Measurements from ENCODE around the gene HIRA. TPM values are rescaled to one million over a fixed set of nuclear protein-coding genes. Genes with fewer than 3 reads are reported as not detected.

Gene HIRA
- polyA plus RNA-seq, 2 of the 4 experiments (the other 2 are of a cell fraction): 12.3 to 16.6 TPM

DNA sequence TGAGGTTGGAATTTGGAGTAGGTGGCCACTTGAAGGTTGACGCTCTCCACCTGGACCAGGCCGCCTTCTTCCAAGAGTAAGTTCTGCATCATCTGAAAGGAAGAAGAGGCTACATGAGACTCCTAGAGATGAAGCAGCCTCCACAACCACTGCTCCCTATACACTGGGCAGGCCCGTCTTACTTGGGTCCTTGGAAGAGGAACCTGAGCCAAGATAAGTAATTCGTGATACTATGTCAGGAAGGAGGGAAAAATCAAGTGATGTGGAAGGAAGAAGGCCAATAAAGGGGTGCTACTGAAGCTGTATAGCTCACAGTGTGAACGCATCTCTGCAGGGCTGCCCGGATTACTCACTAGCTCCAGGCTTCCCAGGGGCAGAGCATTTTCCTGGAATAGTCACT is 36.4 kb upstream of the HIRA start:
- ATAC-seq (no peak), FAIRE-seq (no peak), DNase-seq (ENCODE audit: low read depth in 1 of 2, low spot score in 1 of 2) (no peak)
- 96% methylated on average over 6 of the region's 6 CpGs for WGBS (ENCODE audit: missing lambda C conversion rate)
- Histone ChIP-seq H3K4me1 (no peaks in the 10 kb centered on the region), H3K27ac (no peak overlapping the region), H3K9me3 (no peaks in the 10 kb centered on the region), H3K4me3 (no peak overlapping the region), H3K4me2 (no peak overlapping the region)
- no peak for TF ChIP-seq MAFK (IDR thresholded peaks at IDR 0.05; ENCODE audit: partially characterized antibody)
- no peak for TF ChIP-seq GATA3 (IDR thresholded peaks at IDR 0.05; ENCODE audit: borderline replicate concordance)
- no peak for TF ChIP-seq EHF (CRISPR knock-in tag; IDR thresholded peaks at IDR 0.05)
- no peak for TF ChIP-seq RAD21 (conservative IDR thresholded peaks at IDR 0.05 in 1 of 2, IDR thresholded peaks at IDR 0.05 in 1 of 2)
- no peak for TF ChIP-seq TP53 (CRISPR knock-in tag; IDR thresholded peaks at IDR 0.05)
- no peak for TF ChIP-seq MYC (IDR thresholded peaks at IDR 0.05; ENCODE audit: borderline replicate concordance, low read length)
- TF ChIP-seq CEBPB (IDR thresholded peaks at IDR 0.05): no peak
- no peak for TF ChIP-seq ESRRA (IDR thresholded peaks at IDR 0.05; ENCODE audit: borderline replicate concordance, low read length)
- TF ChIP-seq POLR2AphosphoS2 (conservative IDR thresholded peaks at IDR 0.05; ENCODE audit: low read length): no peak
- ChIA-PET CTCF (interaction anchor here (1.0 kb wide), 1 partner anchor 164 kb away, joined by 3 read pairs; no protein-coding TSS in a partner anchor), POLR2A (no interaction called here)

GRCh38 chr22:19466848-19467752 is 35.6 kb upstream of the HIRA start:
- TF ChIP-seq BHLHE40 (IDR thresholded peaks at IDR 0.05; ENCODE audit: low read depth, low read length) (no peak), FOSB (CRISPR knock-in tag; IDR thresholded peaks at IDR 0.05) (no peak), EHMT2 (IDR thresholded peaks at IDR 0.05; ENCODE audit: low read depth) (no peak), ZSCAN20 (CRISPR knock-in tag; IDR thresholded peaks at IDR 0.05) (no peak), SREBF2 (IDR thresholded peaks at IDR 0.05) (no peak), POLR2AphosphoS2 (conservative IDR thresholded peaks at IDR 0.05; ENCODE audit: low read length) (no peak), ATOH8 (CRISPR knock-in tag; IDR thresholded peaks at IDR 0.05; ENCODE audit: low read depth) (no peak), NR3C1 (IDR thresholded peaks at IDR 0.05) (no peak), BCL3 (IDR thresholded peaks at IDR 0.05) (no peak), CBX8 (IDR thresholded peaks at IDR 0.05) (no peak), ZFP36 (IDR thresholded peaks at IDR 0.05; ENCODE audit: borderline replicate concordance, partially characterized antibody) (no peak), ELK1 (IDR thresholded peaks at IDR 0.05; ENCODE audit: low read depth, low read length) (no peak)
- TF ChIP-seq, protein P1, sequence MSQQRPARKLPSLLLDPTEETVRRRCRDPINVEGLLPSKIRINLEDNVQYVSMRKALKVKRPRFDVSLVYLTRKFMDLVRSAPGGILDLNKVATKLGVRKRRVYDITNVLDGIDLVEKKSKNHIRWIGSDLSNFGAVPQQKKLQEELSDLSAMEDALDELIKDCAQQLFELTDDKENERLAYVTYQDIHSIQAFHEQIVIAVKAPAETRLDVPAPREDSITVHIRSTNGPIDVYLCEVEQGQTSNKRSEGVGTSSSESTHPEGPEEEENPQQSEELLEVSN (IDR thresholded peaks at IDR 0.05; ENCODE audit: borderline replicate concordance, low read depth): no peak
- TF ChIP-seq, protein P2, sequence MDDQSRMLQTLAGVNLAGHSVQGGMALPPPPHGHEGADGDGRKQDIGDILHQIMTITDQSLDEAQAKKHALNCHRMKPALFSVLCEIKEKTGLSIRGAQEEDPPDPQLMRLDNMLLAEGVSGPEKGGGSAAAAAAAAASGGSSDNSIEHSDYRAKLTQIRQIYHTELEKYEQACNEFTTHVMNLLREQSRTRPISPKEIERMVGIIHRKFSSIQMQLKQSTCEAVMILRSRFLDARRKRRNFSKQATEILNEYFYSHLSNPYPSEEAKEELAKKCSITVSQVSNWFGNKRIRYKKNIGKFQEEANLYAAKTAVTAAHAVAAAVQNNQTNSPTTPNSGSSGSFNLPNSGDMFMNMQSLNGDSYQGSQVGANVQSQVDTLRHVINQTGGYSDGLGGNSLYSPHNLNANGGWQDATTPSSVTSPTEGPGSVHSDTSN (IDR thresholded peaks at IDR 0.05): no peak
- Histone ChIP-seq H3K27ac (no peak overlapping the region), H3K4me2 (no peak overlapping the region), H3K4me3 (no peak overlapping the region), H3K9me3 (no peaks in the 10 kb centered on the region), H3K4me1 (no peaks in the 10 kb centered on the region)
- WGBS (ENCODE audit: missing lambda C conversion rate): 96% methylated on average over 7 of the region's 9 CpGs
- ChIA-PET CTCF (interaction anchor here (0.9 to 1.4 kb wide), 3 partner anchors 11 to 323 kb away, joined by 3 to 4 read pairs (median 4); partner anchors contain the start of gene ESS2), POLR2A (no interaction called here)
- DNase-seq (ENCODE audit: low read depth in 1 of 2, low spot score in 1 of 2) (no peak), FAIRE-seq (no peak), ATAC-seq (no peak)

Measured in A549 (cell line).